Neuronal stem cell (in vitro differentiated cells): Measurements from ENCODE around the gene MLLT10.

Experiments used
- DNase-seq: peaks from one replicate; pipeline ENCODE4 v3.0.0-alpha.2; 2013; ENCODE audit warnings: low spot score
- H2AFZ ChIP-seq: one replicate; pipeline ENCODE4 v1.6.1; 2013; ENCODE audit warnings: mild to moderate bottlenecking, low read length, inconsistent platforms
- H2AK5ac ChIP-seq: 2 replicates; pipeline ENCODE4 v1.6.1; 2013; ENCODE audit warnings: low read depth, mild to moderate bottlenecking, inconsistent platforms, low read length, moderate library complexity, mixed read lengths
- H2BK120ac ChIP-seq: 2 replicates; pipeline ENCODE4 v1.6.1; 2013; ENCODE audit warnings: low read depth, mild to moderate bottlenecking, inconsistent platforms, low read length, moderate library complexity, mixed read lengths
- H2BK12ac ChIP-seq: one replicate; pipeline ENCODE4 v1.6.1; 2013; ENCODE audit warnings: low read length, inconsistent platforms
- H2BK15ac ChIP-seq: 2 replicates; pipeline ENCODE4 v1.6.1; 2013; ENCODE audit warnings: mild to moderate bottlenecking, low read length, inconsistent platforms, mixed read lengths
- H2BK5ac ChIP-seq: one replicate; pipeline ENCODE4 v1.6.1; 2013; ENCODE audit warnings: inconsistent platforms, mild to moderate bottlenecking, low read length, moderate library complexity
- H3K14ac ChIP-seq: one replicate; pipeline ENCODE4 v1.6.1; 2013; ENCODE audit warnings: low read length, inconsistent platforms
- H3K18ac ChIP-seq: 2 replicates; pipeline ENCODE4 v1.6.1; 2013; ENCODE audit warnings: low read length, inconsistent platforms
- H3K23ac ChIP-seq: 2 replicates; pipeline ENCODE4 v1.6.1; 2013; ENCODE audit warnings: low read depth, mild to moderate bottlenecking, mixed read lengths, low read length, inconsistent platforms; ENCODE audit not compliant: poor library complexity
- H3K27ac ChIP-seq: replicated peaks from 3 replicates; pipeline ENCODE4 v1.5.1; 2013; ENCODE audit warnings: low read length, inconsistent platforms
- H3K27me3 ChIP-seq, 3 experiments: 2 replicates each; pipeline ENCODE4 v1.6.1; 2013; ENCODE audit warnings: low read length in 3 of 3, mild to moderate bottlenecking in 2 of 3, inconsistent platforms in 1 of 3, low read depth in 1 of 3, mixed read lengths in 1 of 3, moderate library complexity in 1 of 3; ENCODE audit not compliant: control insufficient read depth in 3 of 3, insufficient read depth in 3 of 3
- H3K36me3 ChIP-seq, 2 donors: replicated peaks in 1 of 2; 2 replicates each; pipeline ENCODE4 v1.6.1; 2013; ENCODE audit warnings: low read length in 2 of 2; ENCODE audit not compliant: control insufficient read depth in 2 of 2, insufficient read depth in 2 of 2
- H3K4ac ChIP-seq: 2 replicates; pipeline ENCODE4 v1.6.1; 2013; ENCODE audit warnings: inconsistent platforms, mild to moderate bottlenecking, low read length, moderate library complexity
- H3K4me1 ChIP-seq, 2 donors: 1 replicate in 1 of 2; 2 replicates in 1 of 2; pipeline ENCODE4 v1.6.1; 2013; ENCODE audit warnings: low read length in 2 of 2, low read depth in 1 of 2; ENCODE audit not compliant: control insufficient read depth in 2 of 2, insufficient read depth in 1 of 2
- H3K4me2 ChIP-seq: one replicate; pipeline ENCODE4 v1.6.1; 2013; ENCODE audit warnings: mild to moderate bottlenecking, low read length, inconsistent platforms; ENCODE audit not compliant: insufficient read depth, poor library complexity, severe bottlenecking
- H3K4me3 ChIP-seq, 2 donors: 2 replicates each; pipeline ENCODE4 v1.5.1; 2013; ENCODE audit warnings: low read length in 2 of 2, mild to moderate bottlenecking in 2 of 2, inconsistent platforms in 1 of 2, moderate library complexity in 1 of 2
- H3K79me1 ChIP-seq: one replicate; pipeline ENCODE4 v1.6.1; 2013; ENCODE audit warnings: low read depth, mild to moderate bottlenecking, inconsistent platforms, low read length, moderate library complexity
- H3K9ac ChIP-seq: one replicate; pipeline ENCODE4 v1.6.1; 2013; ENCODE audit warnings: mild to moderate bottlenecking, low read depth, low read length, inconsistent platforms; ENCODE audit not compliant: poor library complexity
- H3K9me3 ChIP-seq, 2 donors: replicated peaks in 1 of 2; 2 replicates each; pipeline versions ENCODE3 to v1.6.1; 2013; ENCODE audit warnings: low read length in 2 of 2, mild to moderate bottlenecking in 2 of 2, inconsistent platforms in 1 of 2, low read depth in 1 of 2, mixed read lengths in 1 of 2, moderate library complexity in 1 of 2; ENCODE audit not compliant: control insufficient read depth in 2 of 2, insufficient read depth in 1 of 2
- H4K8ac ChIP-seq: one replicate; pipeline ENCODE4 v1.6.1; 2013; ENCODE audit warnings: low read depth, mild to moderate bottlenecking, inconsistent platforms, low read length, moderate library complexity
- H4K91ac ChIP-seq: one replicate; pipeline ENCODE4 v1.6.1; 2013; ENCODE audit warnings: low read length, low read depth, mild to moderate bottlenecking, inconsistent platforms; ENCODE audit not compliant: poor library complexity
- WGBS, 2 donors: extraction: QIAGEN DNeasy Blood & Tissue Kit; methylation state at CpG; one replicate each; pipeline ENCODE4 v1.1.7; 2013; ENCODE audit warnings: missing lambda C conversion rate in 2 of 2, mixed read lengths in 1 of 2; ENCODE audit not compliant: insufficient read length in 2 of 2, insufficient replicate concordance in 1 of 2; ENCODE audit errors: extremely low coverage in 2 of 2; 5-methylcytosine and 5-hydroxymethylcytosine counted together

Gene MLLT10

GRCh38 chr10:21689881-21690280, 155.8 kb downstream of the MLLT10 start:
- Histone ChIP-seq H2BK15ac (no peak overlapping the region), H3K14ac (no peak overlapping the region), H2AFZ (no peak overlapping the region), H3K9me3 (no peaks in the 10 kb centered on the region), H2BK120ac (no peak overlapping the region), H3K79me1 (no peaks in the 10 kb centered on the region), H2BK5ac (no peak overlapping the region), H3K4me2 (no peak overlapping the region), H2BK12ac (no peak overlapping the region), H3K27ac (no peak overlapping the region), H3K23ac (no peak overlapping the region), H3K36me3 (peaks cover 0 to 73% of the 10 kb centered on the region in 2 donors), H4K91ac (no peak overlapping the region), H3K4me3 (no peak overlapping the region), H3K4ac (no peak overlapping the region), H3K4me1 (peaks cover 0 to 1% of the 10 kb centered on the region in 2 donors), H3K27me3 (no peaks in the 10 kb centered on the region), H2AK5ac (no peak overlapping the region), H3K9ac (no peak overlapping the region), H4K8ac (no peak overlapping the region), H3K18ac (no peak overlapping the region)
- DNase-seq = no peak

GRCh38 chr10:21692916-21693315, 158.9 kb downstream of the MLLT10 start:
- Histone ChIP-seq H2BK120ac (no peak overlapping the region), H2AK5ac (no peak overlapping the region), H3K4ac (no peak overlapping the region), H2BK12ac (no peak overlapping the region), H3K9me3 (peaks cover 0 to 7% of the 10 kb centered on the region in 2 donors), H3K79me1 (no peaks in the 10 kb centered on the region), H2BK15ac (no peak overlapping the region), H3K14ac (no peak overlapping the region), H3K4me1 (no peaks in the 10 kb centered on the region), H3K4me2 (no peak overlapping the region), H4K8ac (no peak overlapping the region), H3K27ac (no peak overlapping the region), H3K9ac (no peak overlapping the region), H4K91ac (no peak overlapping the region), H3K27me3 (no peaks in the 10 kb centered on the region), H3K36me3 (peaks cover 0 to 64% of the 10 kb centered on the region in 2 donors), H3K23ac (no peak overlapping the region), H2AFZ (no peak overlapping the region), H3K18ac (no peak overlapping the region), H3K4me3 (no peak overlapping the region), H2BK5ac (no peak overlapping the region)
- no CpG with 5 or more reads among the region's 1 CpG for WGBS, 2 donors
- DNase-seq = no peak

GRCh38 chr10:21693418-21693817, 159.4 kb downstream of the MLLT10 start:
- no peaks in the 10 kb centered on the region for H3K4me1 ChIP-seq
- H2BK5ac ChIP-seq = no peak overlapping the region
- H3K27ac ChIP-seq = no peak overlapping the region
- H2AK5ac ChIP-seq = no peak overlapping the region
- H3K4me2 ChIP-seq = no peak overlapping the region
- no peak overlapping the region for H2AFZ ChIP-seq
- no peak overlapping the region for H3K4ac ChIP-seq
- H2BK15ac ChIP-seq = no peak overlapping the region
- H3K23ac ChIP-seq = no peak overlapping the region
- peaks cover 0 to 64% of the 10 kb centered on the region in 2 donors for H3K36me3 ChIP-seq
- no peak overlapping the region for H2BK120ac ChIP-seq
- no peak overlapping the region for H3K9ac ChIP-seq
- H3K14ac ChIP-seq = no peak overlapping the region
- no peak overlapping the region for H4K91ac ChIP-seq
- H2BK12ac ChIP-seq = no peak overlapping the region
- WGBS, 2 donors = no CpG with 5 or more reads among the region's 5 CpGs
- no peaks in the 10 kb centered on the region for H3K79me1 ChIP-seq
- H3K9me3 ChIP-seq = peaks cover 0 to 12% of the 10 kb centered on the region in 2 donors
- DNase-seq = no peak
- no peak overlapping the region for H3K4me3 ChIP-seq
- H3K27me3 ChIP-seq = no peaks in the 10 kb centered on the region
- no peak overlapping the region for H4K8ac ChIP-seq
- H3K18ac ChIP-seq = no peak overlapping the region

- Histone ChIP-seq H3K4me3 (no peak overlapping the region), H3K9me3 (peaks cover 0 to 20% of the 10 kb centered on the region in 2 donors), H3K36me3 (peaks cover 0 to 59% of the 10 kb centered on the region in 2 donors), H3K4me1 (no peaks in the 10 kb centered on the region), H2AFZ (no peak overlapping the region), H4K91ac (no peak overlapping the region), H2AK5ac (no peak overlapping the region), H3K79me1 (no peaks in the 10 kb centered on the region), H3K23ac (no peak overlapping the region), H3K4me2 (no peak overlapping the region), H2BK5ac (no peak overlapping the region), H3K9ac (no peak overlapping the region), H3K27ac (no peak overlapping the region), H3K18ac (no peak overlapping the region), H2BK12ac (no peak overlapping the region), H2BK15ac (no peak overlapping the region), H4K8ac (no peak overlapping the region), H2BK120ac (no peak overlapping the region), H3K27me3 (no peaks in the 10 kb centered on the region), H3K14ac (no peak overlapping the region), H3K4ac (no peak overlapping the region)
- DNase-seq = no peak
- no CpG with 5 or more reads among the region's 3 CpGs for WGBS, 2 donors
Observed at GRCh38 chr10:21694631-21695030, 160.6 kb downstream of the MLLT10 start.
